NT2/D1 (cell line): ENCODE measurements around the gene COA1.
"Not testable (repeated sequence)": the region's sequence is repeated elsewhere in the genome, so short reads cannot be mapped to it uniquely, and the experiment has no call there.

Experiments
- DNase-seq: peaks from one replicate; pipeline ENCODE4 v3.0.0-alpha.2; 2011; ENCODE audit warnings: low read depth, low spot score
- H3K27me3 ChIP-seq: 2 replicates; pipeline ENCODE4 v1.6.0; 2011; ENCODE audit warnings: mild to moderate bottlenecking; ENCODE audit not compliant: insufficient read length, insufficient read depth
- H3K36me3 ChIP-seq: 2 replicates; pipeline ENCODE4 v1.6.1; 2011; ENCODE audit warnings: mild to moderate bottlenecking, low read length, mixed read lengths; ENCODE audit not compliant: insufficient read depth, insufficient read length
- H3K4me1 ChIP-seq: 2 replicates; pipeline ENCODE4 v1.5.1; 2011; ENCODE audit not compliant: insufficient read depth, insufficient read length
- H3K4me3 ChIP-seq: 2 replicates; pipeline ENCODE4 v1.5.1; 2011; ENCODE audit warnings: low read depth; ENCODE audit not compliant: insufficient read length
- H3K9ac ChIP-seq: 2 replicates; pipeline ENCODE4 v1.6.0; 2011; ENCODE audit warnings: low read depth; ENCODE audit not compliant: insufficient read length
- H3K9me3 ChIP-seq: 2 replicates; pipeline ENCODE4 v1.5.1; 2011; ENCODE audit warnings: mild to moderate bottlenecking, low read length; ENCODE audit not compliant: insufficient read depth
- SUZ12 ChIP-seq: IDR thresholded peaks from 2 replicates; pipeline ENCODE4 v1.6.1; 2011; ENCODE audit not compliant: insufficient read length, insufficient read depth; ENCODE audit errors: extremely low read depth
- YY1 ChIP-seq: IDR thresholded peaks from 2 replicates; pipeline ENCODE4 v1.6.1; 2011; ENCODE audit not compliant: insufficient read length, insufficient read depth
- ZNF274 ChIP-seq: IDR thresholded peaks from 2 replicates; pipeline ENCODE4 v1.6.1; 2011; ENCODE audit warnings: mild to moderate bottlenecking, low read depth, low read length

Gene COA1

GRCh38 chr7:43729214-43729923, at the start of gene COA1:
COA1 (minus strand) TSS chr7:43729523; CDS start chr7:43648614, 80,909 bp downstream.
- no peaks in the 10 kb centered on the region for H3K4me1 ChIP-seq
- peak within 1 kb of the TSS; percentile 97 for H3K9ac ChIP-seq
- peak; percentile 92 for DNase-seq
- no peaks in the 10 kb centered on the region for H3K27me3 ChIP-seq
- H3K9me3 ChIP-seq = no peaks in the 10 kb centered on the region
- no peak for TF ChIP-seq SUZ12
- TF ChIP-seq ZNF274 = no peak
- TF ChIP-seq YY1 = no peak
- peak within 1 kb of the TSS; percentile 95 for H3K4me3 ChIP-seq
- H3K36me3 ChIP-seq = peaks cover 3% of the 10 kb centered on the region

- H3K27me3 ChIP-seq, H3K4me3 ChIP-seq, H3K4me1 ChIP-seq, DNase-seq, H3K9ac ChIP-seq, H3K36me3 ChIP-seq: not testable (repeated sequence)
- H3K9me3 ChIP-seq = peaks cover 18% of the 10 kb centered on the region
Measured at GRCh38 chr7:43778293-43779044, 49.1 kb upstream of the COA1 start.

GRCh38 chr7:43775255-43775654, 45.9 kb upstream of the COA1 start:
- H3K9ac ChIP-seq, DNase-seq, H3K4me1 ChIP-seq, H3K27me3 ChIP-seq, H3K4me3 ChIP-seq: not testable (repeated sequence)
- Histone ChIP-seq H3K9me3 (peaks cover 18% of the 10 kb centered on the region), H3K36me3 (peaks cover 15% of the 10 kb centered on the region)

GRCh38 chr7:43773268-43773667, 43.9 kb upstream of the COA1 start:
- H3K9ac ChIP-seq, H3K4me1 ChIP-seq, H3K4me3 ChIP-seq, H3K27me3 ChIP-seq, H3K36me3 ChIP-seq, H3K9me3 ChIP-seq, DNase-seq: not testable (repeated sequence)

- H3K4me1 ChIP-seq = peaks cover 3% of the 10 kb centered on the region
- H3K27me3 ChIP-seq = no peaks in the 10 kb centered on the region
- no peak overlapping the region for H3K4me3 ChIP-seq
- no peaks in the 10 kb centered on the region for H3K9me3 ChIP-seq
- H3K36me3 ChIP-seq = peaks cover 10% of the 10 kb centered on the region
- TF ChIP-seq SUZ12 = no peak
- TF ChIP-seq ZNF274 = no peak
- TF ChIP-seq YY1 = no peak
- H3K9ac ChIP-seq = no peak overlapping the region
- no peak for DNase-seq
Measured at GRCh38 chr7:43771573-43771972, 42.2 kb upstream of the COA1 start.

- Histone ChIP-seq H3K36me3 (peaks cover 10% of the 10 kb centered on the region), H3K4me3 (no peak overlapping the region), H3K27me3 (no peaks in the 10 kb centered on the region), H3K4me1 (peaks cover 4% of the 10 kb centered on the region), H3K9me3 (no peaks in the 10 kb centered on the region), H3K9ac (no peak overlapping the region)
- DNase-seq = no peak
- TF ChIP-seq SUZ12 = no peak
- no peak for TF ChIP-seq ZNF274
- no peak for TF ChIP-seq YY1
Measured at GRCh38 chr7:43771128-43771527, 41.8 kb upstream of the COA1 start.

GRCh38 chr7:43769791-43770465, 40.6 kb upstream of the COA1 start:
- Histone ChIP-seq H3K9me3 (no peaks in the 10 kb centered on the region), H3K9ac (no peak overlapping the region), H3K4me3 (no peak overlapping the region), H3K27me3 (no peaks in the 10 kb centered on the region), H3K36me3 (peaks cover 10% of the 10 kb centered on the region), H3K4me1 (peaks cover 4% of the 10 kb centered on the region)
- TF ChIP-seq ZNF274 = no peak
- no peak for TF ChIP-seq SUZ12
- no peak for TF ChIP-seq YY1
- no peak for DNase-seq
